HG03025 (cell line): ENCODE measurements around the gene SLIT3.

Experiments
- ATAC-seq: cut with Tn5 transposase; IDR thresholded peaks from one replicate; pipeline ENCODE4 v1.9.1; 2021; ENCODE audit warnings: mild to moderate bottlenecking, moderate library complexity; ENCODE audit not compliant: unreplicated experiment, low FRiP score

Gene SLIT3

DNA sequence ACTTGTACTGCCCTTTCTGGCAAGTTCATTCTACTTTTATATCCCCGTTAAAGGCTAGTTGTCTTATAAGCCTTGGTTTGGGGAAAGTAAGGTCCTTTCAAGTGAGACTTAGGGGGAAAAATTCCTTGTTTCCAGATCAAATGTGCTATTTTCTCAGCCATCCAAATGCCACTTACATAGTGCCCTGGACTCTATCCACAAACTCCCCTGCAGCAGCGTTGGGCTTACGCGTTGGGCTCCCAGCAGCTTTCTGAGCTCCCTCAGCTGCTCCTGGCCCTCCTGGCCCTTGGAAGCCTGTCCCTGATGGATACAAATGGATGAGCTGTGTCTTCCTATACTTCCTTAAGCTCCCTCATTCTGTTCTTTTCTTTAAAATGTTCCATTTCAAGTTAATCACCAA is 442.6 kb downstream of the SLIT3 start:
- no peak for ATAC-seq

DNA sequence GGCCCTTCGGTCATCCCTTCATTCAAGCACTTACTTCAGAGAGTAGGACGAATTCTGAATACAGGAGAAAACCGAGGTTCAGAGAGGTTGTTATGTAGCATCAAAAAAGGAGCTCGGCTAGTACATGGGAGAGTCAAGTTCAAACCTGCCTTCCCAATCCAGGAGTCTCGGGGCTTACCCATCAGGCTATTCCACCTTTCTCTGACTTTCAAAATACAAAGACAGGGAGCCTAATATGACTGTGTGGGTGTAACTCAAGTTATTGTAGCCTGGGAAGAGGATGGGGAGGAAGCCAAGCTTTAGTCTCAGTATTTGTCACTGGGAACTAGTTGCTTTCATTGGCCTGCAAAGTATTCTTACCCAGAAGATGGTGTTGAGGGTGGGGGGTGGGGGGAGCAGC is 447.0 kb downstream of the SLIT3 start:
- no peak for ATAC-seq

- no peak for ATAC-seq
Measured at GRCh38 chr5:168852329-168852728, 448.6 kb downstream of the SLIT3 start.

DNA sequence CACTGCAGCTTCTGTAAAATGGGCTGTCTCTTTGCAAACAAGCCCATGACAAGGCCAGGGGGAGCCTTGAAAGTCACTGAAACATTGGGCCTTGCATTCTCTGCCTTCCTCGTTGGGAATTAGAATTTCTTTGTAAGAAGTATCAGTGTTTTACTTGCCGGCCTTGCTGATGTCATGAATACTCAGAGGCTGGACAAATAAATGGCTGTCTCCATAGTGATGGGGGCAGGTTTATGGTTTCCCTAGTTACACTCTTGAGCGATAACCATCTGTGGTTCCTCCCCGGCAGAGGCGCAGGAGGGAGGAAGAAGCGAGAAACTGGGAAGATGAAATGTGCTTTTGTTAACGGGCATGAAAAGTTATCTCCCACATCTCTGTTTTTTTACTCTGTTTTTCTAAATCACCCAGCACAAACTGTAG is 449.0 kb downstream of the SLIT3 start:
- no peak for ATAC-seq

GRCh38 chr5:168850683-168851082 is 450.3 kb downstream of the SLIT3 start:
- no peak for ATAC-seq

DNA sequence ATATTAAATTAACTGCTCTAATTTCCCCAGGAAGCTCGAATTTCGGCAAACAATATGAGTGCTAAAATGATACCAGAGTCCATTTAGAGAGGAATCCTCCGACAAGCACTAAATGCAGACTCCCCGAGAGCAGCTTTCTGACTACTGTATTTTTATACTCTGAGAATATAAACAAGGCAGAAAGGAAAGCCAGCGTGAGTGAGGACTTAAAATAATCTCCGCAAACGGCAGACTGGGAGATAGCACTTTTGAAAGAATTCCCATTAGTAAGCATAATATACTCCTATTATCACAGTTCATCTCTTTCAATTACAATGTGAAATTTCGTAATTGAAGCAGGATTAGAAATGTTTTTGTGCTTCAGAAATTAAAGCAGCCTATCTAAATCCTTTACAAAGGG is 452.4 kb downstream of the SLIT3 start:
- ATAC-seq: no peak

GRCh38 chr5:168847511-168848073 is 453.3 kb downstream of the SLIT3 start:
- no peak for ATAC-seq

GRCh38 chr5:168844922-168845296 is 456.0 kb downstream of the SLIT3 start:
- no peak for ATAC-seq

DNA sequence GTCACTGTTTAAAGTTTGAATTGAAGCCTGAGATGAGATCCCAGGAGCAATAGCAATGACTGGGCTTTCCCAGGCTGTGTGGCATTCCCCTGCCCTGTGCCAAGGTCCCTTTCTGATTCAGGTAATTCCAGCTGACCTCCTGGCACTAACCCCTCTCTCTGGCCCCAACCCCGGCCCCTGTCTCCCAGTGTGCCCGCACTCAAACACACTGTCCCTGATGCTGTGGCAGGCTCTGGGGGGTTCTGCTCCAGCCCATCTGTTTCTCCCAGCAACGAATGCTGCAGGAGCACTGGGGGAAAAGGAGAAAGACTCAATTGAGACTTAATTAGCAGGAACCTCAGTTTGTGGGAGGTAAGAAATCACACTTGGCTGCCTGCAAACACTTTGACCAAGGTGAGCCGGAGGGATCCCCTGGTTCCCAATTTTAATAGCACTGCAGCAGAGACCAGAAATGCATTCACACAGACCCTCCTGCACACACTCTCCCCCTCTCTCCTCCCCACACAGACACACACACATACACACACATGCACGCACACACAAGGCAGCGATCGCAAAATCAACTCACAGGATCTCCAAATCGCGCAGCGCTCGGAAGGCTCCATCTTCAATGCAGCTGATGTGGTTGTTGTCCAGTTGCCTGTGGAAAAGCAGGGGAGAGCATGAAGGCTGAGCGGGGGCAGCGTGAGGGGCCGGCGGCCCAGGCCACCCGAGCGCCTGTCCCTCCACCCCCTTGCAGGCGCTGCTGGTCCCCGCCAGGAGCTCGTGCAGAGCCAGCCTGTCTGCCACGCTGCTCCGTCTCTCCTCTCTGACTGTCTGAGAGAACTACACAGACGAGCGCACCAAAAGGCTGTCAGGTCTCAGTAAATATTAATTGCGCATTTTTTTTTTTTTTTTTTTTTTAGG is 456.7 kb downstream of the SLIT3 start:
- ATAC-seq: no peak

DNA sequence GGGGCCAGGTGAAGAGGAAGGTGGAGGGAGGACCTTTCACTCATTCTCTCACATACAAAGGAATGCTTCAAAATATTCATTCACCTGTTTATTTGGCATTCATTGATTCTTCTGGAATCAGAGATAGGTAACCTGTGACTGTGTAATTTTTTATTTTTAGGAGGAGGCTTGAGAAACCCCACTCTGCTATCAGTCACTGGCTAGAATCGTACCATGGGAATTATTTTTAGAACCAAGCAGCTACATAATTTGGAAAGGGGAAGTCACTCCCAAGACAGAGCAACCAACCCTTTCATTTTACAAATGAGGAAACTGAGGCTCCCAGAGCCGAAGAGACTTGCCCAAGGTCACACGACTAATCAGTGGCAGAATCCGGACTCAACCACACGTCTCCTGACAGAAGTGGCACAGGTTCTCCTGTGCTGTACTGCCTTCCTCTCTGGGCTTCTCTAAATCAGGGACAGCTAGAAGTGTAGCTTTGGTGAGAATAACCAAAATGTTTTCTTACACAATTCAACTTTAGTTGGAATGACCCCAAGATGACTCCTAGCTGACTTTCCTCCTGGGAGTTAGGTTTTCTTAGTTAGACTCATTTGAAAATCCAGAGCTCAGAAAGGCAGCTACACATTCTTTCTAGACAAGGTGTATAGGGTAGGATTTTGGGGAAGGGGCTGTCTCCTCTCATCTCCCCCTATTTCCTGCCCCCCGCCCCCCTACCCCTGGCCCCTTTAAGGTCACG is 457.5 kb downstream of the SLIT3 start:
- no peak for ATAC-seq

DNA sequence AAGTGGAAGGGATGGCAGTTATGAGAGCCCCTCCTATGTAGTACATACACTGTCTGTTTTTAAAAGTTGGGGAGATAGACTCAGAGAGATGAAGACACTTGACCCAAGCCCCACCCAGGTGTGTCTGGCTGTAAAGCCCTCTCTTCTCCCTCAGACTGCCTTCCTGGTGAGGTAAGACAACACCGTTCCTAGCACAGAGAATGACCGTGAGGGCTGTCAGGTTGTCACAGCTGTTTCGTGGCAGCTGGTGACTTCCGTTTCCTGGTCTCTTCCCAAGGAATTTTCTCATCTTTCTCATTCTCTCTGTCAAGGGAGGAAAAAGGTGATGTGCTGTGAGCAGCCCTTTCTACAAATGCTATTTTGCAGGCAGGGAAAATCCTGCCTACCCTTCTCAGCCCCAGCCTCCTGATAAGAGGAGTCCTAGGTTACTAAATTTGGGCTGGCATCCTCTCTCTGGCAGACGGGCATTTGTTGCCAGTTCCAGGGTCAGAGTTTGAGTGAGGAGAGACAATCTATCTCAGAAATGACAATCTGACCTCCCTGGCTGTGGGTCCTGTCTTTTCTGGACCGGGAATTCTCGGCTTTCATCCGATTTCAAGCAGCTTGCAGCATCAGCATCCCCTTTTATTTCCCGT is 458.3 kb downstream of the SLIT3 start:
- ATAC-seq: no peak

DNA sequence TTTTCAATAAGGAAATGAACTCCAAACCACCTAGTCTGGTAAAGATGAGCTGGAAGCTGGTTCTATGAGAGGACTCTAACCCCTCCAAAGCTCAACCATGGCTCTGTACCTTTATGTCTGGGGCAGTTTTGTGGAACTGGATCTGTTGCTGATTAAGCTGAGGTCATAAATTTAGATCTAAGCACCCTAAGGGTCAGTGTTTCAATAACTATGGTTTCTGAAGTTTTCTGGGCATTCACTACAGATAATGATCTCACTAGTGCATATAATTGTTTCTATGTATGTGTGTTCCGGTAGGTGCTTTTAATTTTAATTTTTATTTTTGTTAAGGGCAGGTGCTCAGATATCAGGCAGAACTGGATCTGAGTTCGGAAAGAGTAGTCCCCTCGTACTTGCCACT is 463.1 kb downstream of the SLIT3 start:
- no peak for ATAC-seq

- no peak for ATAC-seq
Measured at GRCh38 chr5:168836603-168837231, 464.2 kb downstream of the SLIT3 start.

DNA sequence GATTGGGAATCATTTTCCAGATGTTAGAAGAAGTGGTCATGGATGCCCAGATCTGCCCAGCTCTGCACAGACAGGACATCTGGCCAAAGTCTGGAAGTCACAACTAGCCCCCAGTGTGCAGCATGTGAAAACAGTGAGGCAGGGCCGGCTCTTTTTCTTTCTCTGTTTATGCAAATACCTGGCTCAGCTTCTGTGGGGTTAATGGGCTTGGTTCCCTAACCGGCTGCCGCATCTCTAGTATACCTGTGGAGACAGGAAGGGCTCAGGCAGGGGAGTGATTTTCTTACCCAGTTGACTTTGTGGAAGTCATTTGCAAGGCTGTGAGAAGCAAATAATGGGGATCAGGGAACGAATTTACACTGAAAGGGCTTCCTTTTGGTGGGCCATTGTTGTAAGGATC is 467.0 kb downstream of the SLIT3 start:
- no peak for ATAC-seq

DNA sequence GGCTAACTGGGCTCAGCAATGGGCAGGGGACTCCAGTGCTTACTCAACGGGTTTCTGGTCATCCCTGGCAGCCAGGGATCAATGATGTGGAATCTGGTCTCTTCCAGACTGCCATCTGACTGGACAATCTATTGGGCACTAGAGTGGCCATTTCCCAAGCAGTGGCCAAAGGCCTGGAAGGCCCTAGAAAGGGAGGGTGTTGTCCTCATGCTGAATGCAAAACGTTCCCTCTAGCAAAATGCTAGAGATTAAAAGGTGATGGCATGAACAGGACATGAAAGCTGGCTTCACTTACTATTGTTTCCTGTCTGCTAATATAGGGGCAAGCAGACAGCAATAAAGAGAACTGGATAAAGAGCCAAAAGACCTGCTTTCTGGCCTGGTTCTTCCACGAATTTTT is 467.6 kb downstream of the SLIT3 start:
- ATAC-seq: no peak

DNA sequence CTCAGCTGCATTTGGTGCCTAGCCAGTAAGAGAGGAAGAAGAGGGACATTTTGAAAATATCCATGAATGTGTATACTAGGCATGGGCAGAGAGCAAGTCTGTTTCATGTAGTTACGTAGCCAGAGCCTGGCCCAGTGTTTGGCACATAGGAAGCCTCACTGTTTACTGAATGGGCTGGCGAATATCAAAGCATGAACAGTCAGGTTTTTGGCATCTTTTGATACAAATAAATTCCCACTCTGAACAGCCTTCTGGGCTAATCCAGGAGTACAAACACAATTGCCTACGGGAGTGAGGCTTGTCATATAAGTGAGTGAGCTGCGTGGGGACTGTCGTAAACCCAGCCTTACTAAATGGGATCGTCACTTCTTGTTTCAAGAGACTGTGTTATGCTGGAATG is 468.6 kb downstream of the SLIT3 start:
- no peak for ATAC-seq

GRCh38 chr5:168831383-168831782 is 469.6 kb downstream of the SLIT3 start:
- no peak for ATAC-seq

DNA sequence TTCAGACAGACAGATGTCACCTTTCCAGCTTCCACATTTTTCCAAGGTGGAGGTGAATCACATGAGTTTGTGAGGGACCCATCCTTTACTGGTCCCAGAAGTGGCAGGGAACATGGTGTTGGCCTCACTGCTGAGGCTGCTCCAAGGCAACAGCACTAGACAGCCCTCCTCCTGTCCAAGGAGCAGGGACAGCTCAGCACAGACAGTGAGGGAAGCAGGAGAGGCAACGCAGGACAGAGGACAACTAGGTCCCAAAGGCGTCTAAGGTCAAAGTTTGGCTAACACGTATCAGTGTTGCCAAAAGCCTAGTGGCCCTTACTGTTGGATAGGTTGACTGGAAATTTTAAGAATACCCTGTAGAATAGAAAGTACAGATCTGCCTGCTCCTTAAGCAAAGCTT is 470.1 kb downstream of the SLIT3 start:
- ATAC-seq: no peak

DNA sequence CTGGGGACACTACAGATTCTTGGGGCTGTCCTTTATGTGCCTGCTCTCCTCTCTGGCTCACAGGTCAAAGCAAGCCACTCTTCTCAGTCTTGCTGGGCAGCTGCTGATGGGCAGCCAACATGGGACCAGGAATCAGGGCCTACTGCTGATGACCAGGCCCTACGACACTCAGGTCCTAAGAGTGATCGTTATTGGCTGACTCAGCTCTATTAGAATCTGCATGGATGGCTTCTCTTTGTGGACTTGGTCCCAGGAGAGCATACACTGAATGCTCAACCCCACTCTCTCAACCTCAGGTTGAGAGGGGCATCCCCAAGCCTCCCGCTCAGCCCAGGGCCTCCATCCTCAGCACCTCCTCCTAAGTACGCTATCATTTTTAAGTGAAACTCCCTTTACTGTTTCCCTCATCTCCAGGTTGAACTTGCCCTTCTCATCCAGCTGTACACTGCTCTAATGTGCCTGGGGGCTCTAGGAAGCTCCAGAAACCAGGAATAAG is 471.0 kb downstream of the SLIT3 start:
- ATAC-seq: no peak

DNA sequence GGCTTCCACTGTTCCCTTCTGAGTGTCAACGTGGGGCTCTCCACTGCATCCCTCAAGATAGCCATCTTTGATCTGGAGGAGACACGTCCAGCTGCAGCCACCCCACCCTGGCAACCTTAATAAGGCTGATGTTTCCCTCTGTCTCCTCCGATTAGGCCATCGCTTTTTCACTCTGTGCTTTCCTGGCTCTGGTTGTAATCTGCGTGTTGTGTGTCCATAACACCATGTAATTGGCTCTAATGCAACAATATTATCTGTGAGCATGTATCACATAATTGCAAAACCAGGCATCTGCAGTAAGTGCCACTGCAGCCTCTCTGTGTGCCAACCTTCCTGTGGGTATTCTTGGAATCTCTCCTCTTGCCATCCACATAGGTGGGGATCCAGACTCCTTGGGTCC is 471.9 kb downstream of the SLIT3 start:
- no peak for ATAC-seq
